Stimulated activated CD8-positive, alpha-beta memory T cell treated with anti-CD3 and anti-CD28 coated beads, Interleukin-2, amount 100 ng/mL, for 1 hour (primary cell): ENCODE data around the gene ERCC5.

Experiments used
- DNase-seq, 2 donors: peaks; one replicate each; pipeline ENCODE4 v3.0.0-alpha.2; 2020; ENCODE audit warnings: low read depth in 2 of 2

Gene ERCC5

GRCh38 chr13:102922184-102922583 lies 76.4 kb downstream of the ERCC5 start:
- no peak for DNase-seq
